Activated T-cell treated with anti-CD3 and anti-CD28 coated beads for 24 hours (primary cell): ENCODE measurements around the gene PLCB1.
"Not testable (repeated sequence)": the region's sequence is repeated elsewhere in the genome, so short reads cannot be mapped to it uniquely, and the experiment has no call there.

Experiments used
- DNase-seq: peaks from one replicate; pipeline ENCODE4 v3.0.0-alpha.2; 2020; ENCODE audit warnings: low read depth

Gene PLCB1

DNA sequence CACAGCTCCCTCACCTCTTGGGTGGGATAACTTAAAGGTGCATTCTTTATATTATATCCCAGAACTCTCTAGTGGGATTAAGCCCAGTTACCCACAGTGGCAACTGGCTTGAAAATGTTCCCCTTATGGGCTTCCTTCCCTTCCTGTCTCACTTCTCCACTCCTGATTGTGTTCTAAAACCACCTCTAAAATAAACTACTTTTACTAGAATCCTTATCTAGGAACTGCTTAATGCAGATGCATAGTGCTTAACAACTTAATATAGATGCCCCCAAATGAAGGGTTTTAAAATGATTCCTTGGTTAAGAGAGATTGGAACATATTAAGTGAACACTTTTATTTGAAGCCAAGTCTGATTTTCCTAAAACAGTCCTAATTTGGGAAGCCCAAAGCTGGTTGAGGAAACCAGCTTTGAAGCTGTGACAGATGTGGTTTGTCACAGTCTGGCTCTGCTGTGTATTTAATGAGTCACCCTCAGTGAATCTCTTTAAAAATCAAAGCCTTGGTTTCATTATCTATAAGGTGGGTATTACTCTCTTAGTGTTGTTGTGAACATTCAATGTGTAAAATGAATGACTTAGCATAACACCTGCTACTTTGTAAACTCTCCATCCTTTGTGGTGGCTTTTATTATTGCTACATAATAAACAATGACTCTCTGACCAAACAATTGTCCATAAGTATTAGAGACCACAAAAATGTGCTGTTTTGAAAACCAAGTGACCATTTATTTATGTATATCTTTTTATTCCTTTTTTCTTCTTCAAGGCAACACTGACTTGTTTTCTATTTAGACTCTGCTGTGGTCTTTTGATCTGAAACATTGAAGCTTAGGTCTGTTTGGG, 24.4 kb downstream of the PLCB1 start:
- DNase-seq, result no peak

DNA sequence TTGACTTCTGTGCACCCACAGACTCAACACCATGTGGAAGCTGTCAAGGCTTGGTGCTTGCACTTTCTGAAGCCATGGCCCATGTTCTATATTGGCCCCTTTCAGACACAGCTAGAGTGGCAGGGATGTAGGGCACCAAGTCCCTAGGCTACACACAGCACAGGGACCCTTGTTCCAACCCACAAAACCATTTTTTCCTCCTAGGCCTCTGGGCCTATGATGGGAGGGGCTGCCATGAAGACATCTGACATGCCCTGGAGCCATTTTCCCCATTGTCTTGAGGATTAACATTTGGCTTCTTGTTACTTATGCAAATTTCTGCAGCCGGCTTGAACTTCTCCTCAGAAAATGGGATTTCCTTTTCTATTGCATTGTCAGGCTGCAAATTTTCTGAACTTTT, 27.2 kb downstream of the PLCB1 start:
- not testable (repeated sequence) for DNase-seq

DNA sequence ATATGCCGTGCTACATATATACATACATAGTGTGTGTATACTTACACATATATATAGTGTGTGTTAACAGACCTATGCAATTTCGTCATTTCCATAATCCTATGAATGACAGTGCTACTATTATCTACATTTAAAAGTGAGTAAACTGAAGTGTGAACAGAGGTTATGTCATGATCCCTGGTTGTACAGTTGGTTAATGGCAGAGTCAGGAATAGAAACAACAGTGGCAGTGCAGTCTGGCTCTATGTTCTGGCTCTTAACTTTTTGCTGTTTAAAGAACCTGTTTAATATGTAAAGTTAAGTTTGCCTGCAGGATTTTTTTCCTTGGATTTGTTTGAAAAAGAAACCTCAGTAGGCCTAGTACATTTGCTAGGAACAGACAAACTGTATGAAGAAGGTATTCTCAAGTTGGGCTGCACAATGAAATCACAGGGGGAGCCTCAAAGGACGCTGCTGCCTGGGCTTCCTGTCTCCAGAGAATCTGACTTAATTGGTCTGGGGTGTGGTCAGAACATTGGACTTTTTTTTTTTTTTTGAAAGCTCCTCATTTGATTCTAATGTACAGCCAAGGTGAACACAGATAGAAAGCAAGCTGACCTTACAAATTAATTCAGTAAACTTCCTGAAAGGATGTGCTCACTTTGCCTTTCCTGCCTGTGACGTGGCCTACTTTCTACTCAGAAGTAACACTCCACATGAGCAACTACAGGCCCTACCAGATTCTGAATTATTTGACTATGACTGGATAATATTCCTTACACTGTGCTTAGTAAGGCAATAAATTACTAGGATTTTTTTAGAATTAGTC, 29.4 kb downstream of the PLCB1 start:
- no peak for DNase-seq

DNA sequence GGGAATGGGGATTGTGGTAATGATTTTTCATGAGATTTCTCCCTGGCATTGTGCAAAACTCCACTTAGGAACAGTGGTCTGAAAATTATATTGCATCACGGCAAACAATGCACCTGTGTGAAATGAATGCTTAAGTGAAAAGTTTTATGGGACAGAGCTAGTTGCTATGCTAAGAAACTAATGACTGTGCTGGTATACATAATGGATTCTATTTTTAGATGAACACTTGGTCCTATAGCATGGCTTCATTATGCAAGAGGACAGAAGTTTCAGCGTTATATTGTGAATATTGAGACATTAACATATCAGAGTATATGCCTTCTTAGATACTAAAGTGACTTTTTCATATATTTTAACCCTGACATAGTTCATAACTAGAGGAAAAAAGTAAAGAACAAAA, 30.5 kb downstream of the PLCB1 start:
- DNase-seq, result no peak

DNA sequence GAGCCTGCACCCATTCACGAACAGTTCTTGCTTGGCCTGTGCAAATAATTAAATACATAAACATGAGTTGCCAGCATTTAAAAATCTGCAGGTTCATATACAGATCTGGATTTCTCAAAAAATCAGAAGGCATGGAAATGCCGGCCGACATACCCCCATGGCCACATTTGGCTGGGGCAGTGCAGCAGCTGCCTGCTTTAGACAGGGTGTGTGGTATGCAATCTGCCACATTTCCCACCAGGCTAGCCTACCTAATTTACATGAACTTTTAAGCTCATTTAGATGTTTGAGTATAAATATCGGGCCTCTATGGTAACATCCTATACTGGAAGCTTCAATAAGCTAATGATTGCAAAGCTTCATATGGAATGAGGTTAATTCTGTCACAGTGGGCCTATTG, 31.5 kb downstream of the PLCB1 start:
- no peak for DNase-seq

DNA sequence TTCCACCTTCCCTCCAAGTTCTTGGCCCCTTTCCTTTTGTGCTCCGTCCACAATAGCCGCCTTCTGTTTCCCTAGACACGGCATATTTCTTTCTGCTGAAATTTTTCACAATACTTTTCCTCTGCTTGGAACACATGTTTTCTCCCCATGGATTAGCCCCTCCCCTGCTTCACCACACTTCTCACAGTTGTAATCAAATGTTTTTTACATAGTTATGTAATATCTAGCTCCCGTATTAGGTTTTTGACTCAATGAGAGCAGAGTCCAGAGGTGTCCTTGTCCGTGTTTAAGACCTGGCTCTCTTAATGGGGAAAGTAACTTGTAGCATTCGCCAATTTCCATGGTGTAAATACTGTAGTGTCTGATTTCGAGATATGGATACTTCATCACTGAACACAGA, 34.7 kb downstream of the PLCB1 start:
- DNase-seq, result no peak

DNA sequence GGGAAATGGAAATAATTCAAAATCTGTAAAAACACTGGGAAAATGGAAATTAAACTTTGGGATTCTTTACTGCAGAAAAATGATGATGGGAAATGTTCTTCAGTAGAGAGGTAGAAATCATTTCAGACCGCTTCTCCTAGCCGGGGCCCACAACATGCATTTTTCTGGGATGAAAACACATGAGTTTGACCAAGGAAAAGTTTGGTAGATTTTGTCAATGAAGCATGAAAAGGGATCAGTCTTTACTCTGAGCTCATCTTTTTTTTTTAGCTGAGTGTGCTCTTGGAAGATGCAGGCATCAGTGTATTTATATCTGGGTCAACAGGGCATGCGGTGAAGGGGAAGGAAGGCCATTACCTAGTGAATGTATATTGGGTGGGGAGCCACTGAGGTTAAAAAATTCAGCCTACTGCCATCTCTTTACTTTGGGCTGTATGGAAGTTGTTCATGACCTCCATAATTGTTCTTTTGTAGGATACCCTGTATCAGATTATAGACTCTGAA, 36.8 kb downstream of the PLCB1 start:
- DNase-seq, result no peak

DNA sequence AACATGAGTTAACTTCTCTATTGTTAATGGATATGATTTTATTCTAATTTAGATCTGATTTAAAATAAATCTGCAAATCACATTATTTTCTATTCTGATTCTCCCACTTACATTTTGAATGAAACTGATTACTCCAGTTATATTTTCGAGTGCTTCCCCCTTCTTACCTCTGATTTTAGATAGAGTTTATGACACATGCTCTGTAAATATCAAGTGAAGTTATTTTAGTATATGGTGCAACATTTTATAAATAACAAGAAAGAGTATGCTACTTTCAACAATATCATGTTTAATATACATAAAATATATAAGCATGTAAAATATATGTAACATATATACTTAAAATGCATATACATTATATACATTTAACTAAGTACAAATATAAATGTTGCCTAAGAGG, 38.9 kb downstream of the PLCB1 start:
- DNase-seq, result no peak

DNA sequence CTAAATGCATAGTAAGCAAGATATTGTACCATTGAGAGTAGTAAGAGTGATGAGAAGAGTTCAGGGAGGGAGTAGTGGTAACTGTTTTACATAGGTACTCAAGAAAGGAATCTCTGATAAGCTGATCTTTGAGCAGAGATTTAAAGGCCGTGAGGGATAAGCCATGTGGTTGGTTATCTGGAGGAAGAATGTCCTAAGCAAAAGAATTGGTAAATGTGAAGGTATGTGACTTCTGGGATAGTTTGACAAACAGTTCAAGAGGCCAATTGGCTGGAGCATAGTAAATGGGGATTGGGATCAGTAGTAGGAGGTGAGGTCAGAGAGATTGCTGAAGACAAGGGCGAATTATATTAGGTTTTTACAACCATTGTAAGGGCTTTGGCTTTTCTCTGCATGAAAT, 40.1 kb downstream of the PLCB1 start:
- DNase-seq, result no peak

DNA sequence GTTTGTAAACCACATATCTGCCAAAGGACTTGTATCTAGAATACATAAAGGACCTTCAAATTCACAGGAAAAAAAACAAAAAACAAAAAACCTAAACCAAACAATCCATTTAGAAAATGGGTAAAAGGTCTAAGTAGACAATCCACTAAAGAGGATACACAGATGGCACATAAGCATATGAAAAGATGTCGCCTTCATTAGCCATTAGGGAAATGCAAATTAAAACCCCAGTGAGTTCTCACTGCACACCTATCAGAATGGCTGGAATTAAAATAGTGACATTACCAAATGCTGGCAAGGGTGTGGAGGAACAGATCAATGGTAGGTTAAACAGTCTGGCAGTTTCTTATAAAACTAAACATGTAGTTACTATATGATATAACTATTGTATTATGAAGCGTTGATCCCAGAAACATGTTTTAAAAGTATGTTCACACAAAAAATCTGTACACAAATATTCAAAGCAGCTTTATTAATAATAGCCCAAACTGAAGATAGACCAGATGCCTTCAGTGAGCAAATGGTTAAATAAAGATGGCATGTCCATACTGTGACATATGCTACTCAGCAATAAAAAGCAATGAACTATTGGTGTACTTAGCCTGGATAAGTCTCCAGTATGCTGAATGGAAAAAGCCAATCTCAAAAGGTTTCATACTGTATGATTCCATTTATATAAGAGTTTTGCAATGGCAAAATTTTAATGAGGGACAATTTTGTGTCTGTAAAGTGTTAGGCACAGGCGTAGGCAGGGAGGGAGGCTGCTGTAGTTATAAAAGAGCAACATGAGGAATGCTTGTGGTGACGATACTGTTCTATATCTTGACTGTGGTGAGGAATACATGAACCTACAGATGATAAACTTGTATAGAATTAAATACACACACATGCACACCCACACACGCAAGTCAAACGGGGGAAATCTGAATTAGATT, 43.9 kb downstream of the PLCB1 start:
- no peak for DNase-seq

DNA sequence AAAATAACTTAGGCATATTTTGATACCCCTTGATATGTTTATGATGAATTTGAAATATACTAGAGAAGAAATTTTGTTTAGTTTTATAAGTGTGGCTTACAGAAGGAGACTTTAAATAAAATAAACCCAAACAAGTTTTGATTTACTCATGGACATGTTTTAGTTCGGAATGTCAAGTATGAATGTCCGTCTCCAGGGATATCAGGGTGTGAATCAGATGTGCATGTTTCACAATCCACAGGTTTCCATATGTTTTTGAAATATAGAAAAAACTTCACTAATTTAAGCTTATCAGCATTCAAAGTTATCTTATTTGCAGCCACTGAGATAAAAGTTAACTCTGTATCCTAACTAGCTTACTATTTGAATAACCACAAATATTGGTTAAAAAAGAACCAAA, 51.5 kb downstream of the PLCB1 start:
- DNase-seq, result no peak

DNA sequence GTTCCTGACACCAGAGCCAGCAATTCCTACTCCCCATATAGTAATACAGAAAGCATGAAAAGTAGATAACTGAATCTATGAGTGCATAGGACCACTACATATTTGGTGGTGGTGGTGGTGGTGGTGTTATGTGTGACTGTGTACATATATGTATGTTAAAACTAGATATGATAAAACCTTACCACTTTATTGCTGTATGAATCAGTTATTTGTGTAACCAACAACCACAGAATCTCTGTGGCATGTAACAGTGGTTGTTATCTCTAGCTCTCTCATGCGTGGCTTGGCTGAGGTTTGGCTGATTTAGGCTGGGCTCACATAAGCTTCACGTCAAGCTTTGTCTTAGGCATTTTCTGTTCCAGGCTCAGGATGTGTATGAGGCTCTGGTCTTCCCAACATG, 55.7 kb downstream of the PLCB1 start:
- no peak for DNase-seq

DNA sequence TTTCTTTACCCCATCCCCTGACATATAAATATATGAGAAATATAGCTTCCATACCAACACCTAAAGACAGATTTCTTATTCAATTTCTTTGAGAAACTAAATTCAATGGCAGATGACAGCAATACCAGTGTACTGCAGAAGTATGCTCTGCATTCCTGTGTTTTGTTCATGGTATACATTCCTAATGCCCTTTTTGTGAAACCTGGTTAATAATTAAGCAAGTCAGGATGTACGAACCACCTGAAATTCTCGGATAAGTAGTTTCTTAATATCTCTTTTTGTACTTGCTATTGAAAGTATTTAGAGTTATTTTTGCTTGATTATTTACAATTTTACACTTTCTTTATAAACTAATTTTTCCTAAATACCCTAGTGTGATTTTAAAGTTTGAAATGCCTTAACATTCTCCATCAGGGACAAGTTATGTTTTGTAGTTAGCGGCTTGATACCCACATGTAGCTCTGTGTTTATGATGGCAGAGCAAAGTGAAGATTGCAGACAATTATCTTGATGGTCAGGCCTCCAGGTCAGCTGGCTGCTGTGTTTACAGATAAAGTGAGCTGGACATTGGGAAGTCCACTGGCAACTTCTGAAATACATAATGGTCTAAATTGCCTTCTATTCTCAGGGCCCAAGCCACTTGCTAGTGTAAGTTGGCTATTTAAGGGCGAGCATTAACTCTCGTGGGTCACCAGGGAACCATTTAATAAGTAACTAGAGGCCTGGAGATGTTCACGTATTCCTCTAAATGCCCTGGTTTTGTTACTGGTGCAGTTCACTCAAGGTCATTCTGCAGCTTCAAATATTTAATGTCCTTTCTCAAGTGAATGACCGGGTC, 58.2 kb downstream of the PLCB1 start:
- DNase-seq, result no peak

DNA sequence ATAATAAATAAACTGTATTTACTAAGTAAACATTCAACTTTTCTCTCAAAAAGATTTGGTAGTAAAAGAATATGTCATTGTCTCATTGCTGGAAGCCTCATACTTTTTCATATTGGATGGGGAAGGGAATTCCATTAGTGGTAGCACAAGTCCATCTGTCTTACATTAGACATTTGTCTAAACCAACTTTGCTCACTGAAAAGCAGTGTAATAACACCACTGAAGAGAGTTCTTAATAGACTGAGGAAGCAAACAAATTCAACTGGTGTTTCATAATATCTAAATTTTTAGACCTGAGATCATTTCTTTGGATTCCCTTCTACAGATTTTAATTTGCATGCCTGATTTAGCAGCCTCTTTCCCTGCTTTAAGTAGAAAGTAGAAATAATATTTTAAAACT, 62.7 kb downstream of the PLCB1 start:
- DNase-seq, result no peak

DNA sequence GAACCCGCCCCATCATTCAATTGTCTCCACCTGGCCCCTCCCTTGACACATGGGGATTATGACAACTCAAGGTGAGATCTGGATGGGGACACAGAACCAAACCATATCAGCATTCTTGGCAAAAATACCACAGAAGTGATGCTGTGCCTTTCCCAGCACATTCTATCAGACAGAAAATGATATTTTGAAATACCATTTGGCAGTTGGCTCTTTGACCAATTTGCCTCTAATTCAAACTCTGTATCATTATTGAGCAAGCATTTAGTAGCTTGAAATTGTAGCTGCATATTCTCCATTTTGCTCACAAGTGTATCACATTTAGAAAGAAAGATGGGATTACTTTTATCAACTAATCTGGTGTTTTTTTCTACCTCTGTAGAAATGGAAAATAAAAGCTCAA, 64.0 kb downstream of the PLCB1 start:
- no peak for DNase-seq

DNA sequence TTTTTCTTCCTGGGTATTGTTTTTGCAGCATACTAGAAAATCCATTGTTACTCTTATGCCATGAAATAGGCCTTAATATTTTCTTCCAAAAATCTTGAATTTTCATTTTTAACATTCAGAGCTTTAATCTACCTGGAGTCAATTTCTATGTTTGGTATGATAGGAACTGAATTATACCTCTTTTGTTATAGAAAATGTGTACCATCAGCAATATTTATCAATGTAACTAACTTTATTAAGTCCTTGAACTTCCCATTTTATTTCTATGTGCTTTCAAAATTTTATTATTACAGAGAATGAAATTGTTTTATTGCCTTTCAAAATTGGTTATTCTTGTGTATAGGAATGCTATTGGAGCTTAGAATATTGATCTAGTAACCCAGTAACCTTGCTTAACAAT, 68.2 kb downstream of the PLCB1 start:
- no peak for DNase-seq

DNA sequence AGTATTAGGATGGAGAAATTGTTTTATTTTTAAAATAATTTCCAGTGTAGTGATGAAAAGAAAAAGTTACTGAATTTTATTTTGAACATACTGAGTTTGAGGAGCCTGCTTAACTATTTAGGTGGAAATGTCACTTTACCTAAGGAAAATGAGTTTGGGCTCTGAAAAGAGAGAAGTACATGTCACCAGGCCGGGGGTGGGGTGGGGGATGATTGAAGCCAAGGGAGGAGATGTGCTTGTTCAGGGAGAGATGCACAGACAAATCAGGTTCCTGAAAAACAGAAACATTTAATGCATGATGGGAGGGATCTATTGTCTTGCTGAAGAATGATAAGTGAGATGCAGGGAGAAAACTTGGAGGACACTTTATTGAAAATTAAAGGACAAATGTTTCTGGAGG, 71.3 kb downstream of the PLCB1 start:
- DNase-seq, result no peak

DNA sequence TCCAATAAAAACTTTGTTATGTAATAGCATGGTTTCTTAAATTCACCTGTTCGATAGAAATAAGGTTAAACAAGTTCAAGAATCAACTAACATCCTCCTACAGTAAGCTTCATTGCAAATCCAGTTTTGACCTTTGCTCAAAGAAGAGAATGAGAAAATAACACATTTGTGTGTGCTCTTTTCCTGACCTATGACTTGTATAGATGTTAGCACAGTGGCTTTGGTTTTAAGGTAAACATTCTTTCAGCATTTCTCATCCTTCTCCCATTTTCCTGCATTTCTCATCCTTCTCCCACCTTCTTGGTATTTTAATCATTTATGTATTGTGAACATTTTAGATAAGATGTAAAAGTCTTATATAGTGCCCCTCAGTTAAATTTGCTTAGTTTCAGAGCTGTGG, 73.9 kb downstream of the PLCB1 start:
- DNase-seq, result no peak

DNA sequence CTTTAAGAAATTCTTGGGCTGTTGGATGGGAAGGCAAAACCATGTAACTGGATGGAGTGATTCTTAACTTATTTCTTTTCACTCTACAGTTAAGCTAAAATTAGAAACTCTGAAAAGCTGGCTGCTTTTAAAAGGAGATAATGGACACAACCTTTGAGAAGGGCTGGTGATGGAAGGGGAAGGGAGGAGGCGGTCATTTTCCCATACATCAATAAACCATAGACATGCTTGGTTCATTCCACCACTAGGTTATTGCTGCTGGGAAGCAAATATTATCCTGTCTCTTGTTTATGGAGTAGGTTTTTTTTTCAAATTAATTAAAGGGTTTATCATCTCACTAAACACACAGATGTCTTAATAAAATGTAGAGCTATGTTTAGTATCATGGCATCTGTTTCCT, 76.2 kb downstream of the PLCB1 start:
- DNase-seq, result no peak

DNA sequence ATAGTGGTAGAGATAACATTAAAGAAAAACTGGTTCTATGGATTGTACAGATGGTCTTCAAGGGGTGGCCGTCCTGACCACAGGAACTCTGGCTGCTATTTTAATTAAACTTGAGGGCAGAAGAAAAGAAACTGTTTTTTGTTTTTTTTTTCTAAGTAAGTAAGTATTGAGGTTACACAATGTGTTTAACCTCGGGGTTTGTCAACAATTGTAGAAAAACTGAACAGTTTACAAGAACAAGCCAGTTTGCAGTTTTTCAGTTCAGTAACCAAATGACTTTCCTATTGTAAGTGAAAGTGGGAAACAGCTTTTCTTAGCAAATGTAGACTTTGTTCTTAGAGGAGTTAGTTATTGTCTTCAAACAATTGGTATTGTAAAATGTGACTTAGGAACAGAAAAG, 77.0 kb downstream of the PLCB1 start:
- no peak for DNase-seq

DNA sequence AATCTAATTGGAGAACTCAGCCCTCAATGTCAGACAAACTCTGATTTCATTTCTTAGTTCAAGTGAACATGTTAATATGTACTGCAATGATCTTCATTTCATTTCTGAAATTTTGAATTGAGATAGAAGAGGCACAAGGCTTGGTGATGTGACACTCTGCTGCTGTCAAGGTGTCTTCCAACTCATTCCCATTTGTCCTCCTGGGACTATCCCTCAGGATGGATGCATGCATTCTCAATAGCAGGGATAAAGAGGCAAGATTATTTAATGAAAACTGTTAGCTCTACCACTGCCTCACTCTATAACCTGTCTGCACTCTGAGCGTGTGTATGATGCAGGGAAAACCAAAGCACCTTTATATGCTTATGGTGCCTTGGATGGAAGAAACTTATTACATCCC, 78.7 kb downstream of the PLCB1 start:
- DNase-seq, result no peak
